Gastrocnemius medialis (tissue), 4 donors: Measurements from ENCODE around the gene DAPK1.

Source experiments
- CTCF ChIP-seq, 5 experiments: fragments of 450-650 bp in 3 of 5; fragments of 200-600 bp in 2 of 5; sonication (generic) in 2 of 5; IDR thresholded peaks in 4 of 5; conservative IDR thresholded peaks in 1 of 5; 1 replicate in 4 of 5; 2 replicates in 1 of 5; pipeline ENCODE4 v1.5.1; 2016 to 2019; ENCODE audit warnings: antibody characterized with exemption in 5 of 5, mild to moderate bottlenecking in 3 of 5, moderate library complexity in 3 of 5
- POLR2A ChIP-seq, 2 donors: fragments of 450-650 bp; IDR thresholded peaks; one replicate each; pipeline ENCODE4 v1.6.1; 2017; ENCODE audit warnings: antibody characterized with exemption in 2 of 2, mild to moderate bottlenecking in 2 of 2, moderate library complexity in 2 of 2

GRCh38 chr9:87580941-87581438 lies 83.3 kb downstream of the DAPK1 start:
- TF ChIP-seq CTCF (IDR thresholded peaks at IDR 0.05 in 4 of 5, conservative IDR thresholded peaks at IDR 0.05 in 1 of 5) = no peak
- no peak for TF ChIP-seq POLR2A (IDR thresholded peaks at IDR 0.05)
